GM13977 (cell line): ENCODE data around the gene PPP2CA.

Source experiments
- DNase-seq: peaks from one replicate; pipeline ENCODE4 v3.0.0; 2012; ENCODE audit warnings: low spot score
- in situ Hi-C: fragments of 300-500 bp; cut with MboI; formaldehyde crosslinking; loops from one replicate; pipeline ENCODE4 v1.12.0; 2022; ENCODE audit warnings: low sequenced_read_pairs, low pct_unique_long_range_greater_than_20kb, mixed read lengths, inconsistent platforms; ENCODE audit not compliant: unreplicated experiment
- TF ChIP-seq, protein P1 (sequence below): IDR thresholded peaks from 2 replicates; pipeline ENCODE4 v1.5.1; 2012; ENCODE audit warnings: mild to moderate bottlenecking, control low read depth; ENCODE audit not compliant: insufficient read depth; ENCODE audit errors: extremely low read depth, missing control alignments

Gene PPP2CA

GRCh38 chr5:134176511-134177368 lies 49.1 kb downstream of the PPP2CA start, which contains the start of gene SKP1:
Gene SKP1 (minus strand): TSS chr5:134176950. CDS start chr5:134174022, 2,928 bp downstream.
- in situ Hi-C loops, result no loop called here
- TF ChIP-seq, protein P1, sequence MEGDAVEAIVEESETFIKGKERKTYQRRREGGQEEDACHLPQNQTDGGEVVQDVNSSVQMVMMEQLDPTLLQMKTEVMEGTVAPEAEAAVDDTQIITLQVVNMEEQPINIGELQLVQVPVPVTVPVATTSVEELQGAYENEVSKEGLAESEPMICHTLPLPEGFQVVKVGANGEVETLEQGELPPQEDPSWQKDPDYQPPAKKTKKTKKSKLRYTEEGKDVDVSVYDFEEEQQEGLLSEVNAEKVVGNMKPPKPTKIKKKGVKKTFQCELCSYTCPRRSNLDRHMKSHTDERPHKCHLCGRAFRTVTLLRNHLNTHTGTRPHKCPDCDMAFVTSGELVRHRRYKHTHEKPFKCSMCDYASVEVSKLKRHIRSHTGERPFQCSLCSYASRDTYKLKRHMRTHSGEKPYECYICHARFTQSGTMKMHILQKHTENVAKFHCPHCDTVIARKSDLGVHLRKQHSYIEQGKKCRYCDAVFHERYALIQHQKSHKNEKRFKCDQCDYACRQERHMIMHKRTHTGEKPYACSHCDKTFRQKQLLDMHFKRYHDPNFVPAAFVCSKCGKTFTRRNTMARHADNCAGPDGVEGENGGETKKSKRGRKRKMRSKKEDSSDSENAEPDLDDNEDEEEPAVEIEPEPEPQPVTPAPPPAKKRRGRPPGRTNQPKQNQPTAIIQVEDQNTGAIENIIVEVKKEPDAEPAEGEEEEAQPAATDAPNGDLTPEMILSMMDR, result no peak
- DNase-seq, result peak; percentile 92

- in situ Hi-C loops, result no loop called here
- DNase-seq, result peak; percentile 20
- TF ChIP-seq, protein P1, result no peak
Measured at GRCh38 chr5:134175921-134176510, 49.9 kb downstream of the PPP2CA start.

DNA sequence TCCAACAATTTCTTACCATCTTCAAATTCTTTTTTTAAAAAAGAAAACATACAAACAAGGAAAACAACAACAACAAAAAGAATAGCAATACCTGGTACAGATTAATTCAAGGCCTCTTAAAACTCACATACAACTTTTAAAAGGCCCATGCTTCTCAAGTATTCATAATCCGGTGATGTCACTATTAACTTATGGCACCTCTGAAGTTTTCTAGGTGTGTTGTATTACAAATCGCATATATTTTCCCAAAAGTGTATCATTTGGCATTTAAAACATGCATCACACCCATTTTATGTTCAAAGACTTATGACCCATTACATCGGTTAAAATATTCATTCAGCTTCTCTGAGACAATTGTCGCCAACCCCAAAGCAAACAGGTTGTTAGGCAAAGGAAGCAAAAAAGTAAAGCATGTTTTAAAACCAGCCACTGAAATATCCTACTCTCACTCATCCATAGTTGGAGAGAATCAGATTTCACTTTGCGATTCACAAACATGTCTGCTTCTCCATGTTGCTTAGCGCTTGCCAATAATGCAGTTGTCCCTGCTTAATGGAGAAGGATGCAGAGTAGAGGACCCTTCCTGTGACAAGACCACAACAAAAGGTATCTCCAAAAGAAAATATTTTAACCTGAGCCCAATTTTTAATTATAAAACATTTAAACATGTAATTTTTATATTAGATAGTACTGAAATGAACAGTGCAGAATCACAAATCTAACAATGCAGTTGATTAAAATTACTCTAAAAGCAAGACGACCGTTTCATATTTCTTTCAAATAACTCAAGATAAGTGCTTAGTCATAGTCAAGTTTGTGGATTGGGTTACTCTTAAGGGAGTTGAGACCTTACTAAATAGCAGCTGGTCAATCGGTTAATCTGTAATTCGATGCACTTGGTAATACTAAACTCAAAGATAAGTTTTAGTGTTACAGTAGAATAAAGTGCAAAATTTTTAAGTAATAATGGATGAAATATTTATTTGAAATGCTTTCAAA lies 50.7 kb downstream of the PPP2CA start:
- in situ Hi-C loops, result no loop called here
- no peak for DNase-seq
- TF ChIP-seq, protein P1, result no peak

DNA sequence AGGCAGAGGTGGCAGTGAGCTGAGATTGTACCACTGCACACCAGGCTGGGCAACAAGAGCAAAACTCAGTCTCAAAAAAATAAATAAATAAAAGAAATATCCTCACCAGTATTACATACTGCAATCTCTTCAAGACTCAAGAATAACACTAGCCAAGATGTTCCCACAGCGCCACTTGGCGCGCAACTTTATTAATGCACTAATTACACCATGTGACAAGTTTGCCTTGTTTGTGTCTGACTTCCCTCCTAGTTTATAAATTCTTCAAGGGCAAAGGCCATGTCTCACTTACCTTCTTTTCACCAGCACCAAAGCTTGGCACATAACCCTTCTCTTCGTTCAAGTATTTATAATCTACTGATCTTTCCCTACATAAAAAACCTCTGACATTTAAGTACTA lies 53.9 kb downstream of the PPP2CA start:
- no peak for DNase-seq
- TF ChIP-seq, protein P1, result no peak
- in situ Hi-C loops, result no loop called here

DNA sequence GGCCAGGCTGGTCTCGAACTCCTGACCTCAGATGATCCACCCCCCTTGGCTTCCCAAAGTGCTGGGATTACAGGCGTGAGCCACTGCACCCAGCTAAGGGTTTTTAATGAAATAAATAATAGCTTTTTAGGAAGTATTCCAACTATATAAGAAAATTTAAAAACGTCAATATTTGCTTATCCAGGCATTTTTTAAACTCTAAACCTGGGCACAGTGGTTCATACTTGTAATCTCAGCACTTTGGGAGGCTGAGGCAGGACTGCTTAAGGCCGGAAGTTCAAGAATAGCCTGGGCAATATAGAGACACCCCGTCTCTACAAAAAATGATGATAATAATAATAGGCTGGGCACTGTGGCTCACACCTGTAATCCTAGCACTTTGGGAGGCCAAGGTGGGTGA lies 63.3 kb downstream of the PPP2CA start:
- TF ChIP-seq, protein P1, result no peak
- DNase-seq, result no peak
- in situ Hi-C loops, result no loop called here
